ENCODE data around the gene MAOA.

- TF ChIP-seq TP53 (CRISPR knock-in tag; conservative IDR thresholded peaks at IDR 0.05) (no peak), ZNF281 (CRISPR knock-in tag; IDR thresholded peaks at IDR 0.05; ENCODE audit: borderline replicate concordance) (no peak), PRDM4 (CRISPR knock-in tag; IDR thresholded peaks at IDR 0.05; ENCODE audit: borderline replicate concordance) (no peak), SETDB1 (CRISPR knock-in tag; IDR thresholded peaks at IDR 0.05; ENCODE audit: borderline replicate concordance) (no peak), ZNF644 (CRISPR knock-in tag; IDR thresholded peaks at IDR 0.05; ENCODE audit: low read depth) (no peak)
Measured at GRCh38 chrX:43718956-43719355, 62.9 kb downstream of the MAOA start.
